Osteoblast (primary cell): ENCODE data around the gene PTPRN2. TPM values are rescaled to one million over a fixed set of nuclear protein-coding genes. Genes with fewer than 3 reads are reported as not detected.
"Not testable (repeated sequence)": the region's sequence is repeated elsewhere in the genome, so short reads cannot be mapped to it uniquely, and the experiment has no call there.

Experiments used
- DNase-seq: peaks from one replicate; pipeline ENCODE4 v3.0.0; 2011; ENCODE audit warnings: low spot score, mixed read lengths; ENCODE audit not compliant: insufficient read length; ENCODE audit errors: missing footprints
- H2AFZ ChIP-seq: 2 replicates; pipeline ENCODE4 v1.6.0; 2011; ENCODE audit warnings: mild to moderate bottlenecking, low read length
- H3K27ac ChIP-seq: 2 replicates; pipeline ENCODE4 v1.5.1; 2011; ENCODE audit warnings: mild to moderate bottlenecking, low read depth, low read length, moderate library complexity
- H3K27me3 ChIP-seq: 2 replicates; pipeline ENCODE4 v1.6.0; 2012; ENCODE audit warnings: mild to moderate bottlenecking, control low read depth, inconsistent platforms, low read length, moderate library complexity; ENCODE audit not compliant: insufficient read depth
- H3K36me3 ChIP-seq: 2 replicates; pipeline ENCODE4 v1.5.1; 2011; ENCODE audit warnings: mild to moderate bottlenecking, low read length, control low read depth, moderate library complexity; ENCODE audit not compliant: insufficient read depth
- H3K4me1 ChIP-seq: 2 replicates; pipeline ENCODE4 v1.5.1; 2011; ENCODE audit warnings: mild to moderate bottlenecking, low read length, control low read depth, moderate library complexity; ENCODE audit not compliant: insufficient read depth
- H3K4me2 ChIP-seq: 2 replicates; pipeline ENCODE4 v1.6.0; 2011; ENCODE audit warnings: mild to moderate bottlenecking, low read length; ENCODE audit not compliant: insufficient read depth
- H3K4me3 ChIP-seq: fragments of 200-600 bp; sonication (generic); 3 replicates; pipeline ENCODE4 v1.5.1; 2012; ENCODE audit warnings: mild to moderate bottlenecking, low read length, inconsistent platforms; ENCODE audit not compliant: insufficient read depth
- H3K79me2 ChIP-seq: 2 replicates; pipeline ENCODE4 v1.6.0; 2012; ENCODE audit warnings: mild to moderate bottlenecking, low read length, control low read depth, inconsistent platforms; ENCODE audit not compliant: insufficient read depth
- H3K9me3 ChIP-seq: 2 replicates; pipeline ENCODE4 v1.5.1; 2011; ENCODE audit warnings: low read depth, low read length, control low read depth
- H4K20me1 ChIP-seq: 2 replicates; pipeline ENCODE4 v1.6.0; 2012; ENCODE audit warnings: mild to moderate bottlenecking, low read length, control low read depth; ENCODE audit not compliant: insufficient read depth
- total RNA-seq: library from RNA; depleted of rRNA; stranded (reverse); fragments of >200 nt; gene quantifications from 2 replicates; pipeline ENCODE4 v1.2.3, GENCODE V29; 2012
- TF ChIP-seq, protein P1 (sequence below): IDR thresholded peaks from 2 replicates; pipeline ENCODE4 v1.5.1; 2011; ENCODE audit warnings: mild to moderate bottlenecking, low read depth, low read length, moderate library complexity; ENCODE audit errors: extremely low read depth

The PTPRN2 gene
- total RNA-seq, 1 donor, result 0.36 TPM

DNA sequence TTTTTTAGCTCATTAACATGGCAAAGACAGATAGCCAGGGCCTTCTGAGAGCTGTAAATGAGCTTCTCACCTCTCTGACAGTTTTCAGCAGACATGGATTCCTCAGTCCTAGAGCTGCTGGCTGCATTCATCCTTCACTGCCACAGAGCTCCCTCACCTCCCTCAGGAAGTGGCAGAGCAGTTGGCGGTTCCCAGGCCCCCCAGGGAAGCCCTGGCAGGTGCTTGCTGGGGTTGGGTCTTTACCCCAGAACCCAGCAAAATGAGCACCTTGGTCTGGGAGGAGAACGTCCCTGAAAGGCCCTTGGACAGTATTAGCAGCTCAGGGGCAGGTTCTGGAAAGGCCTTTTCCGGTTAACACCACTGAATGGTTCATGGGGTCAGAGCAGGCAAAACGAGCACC, 288.0 kb downstream of the PTPRN2 start:
- H3K36me3 ChIP-seq, result no peaks in the 10 kb centered on the region
- peak; percentile 45 for DNase-seq
- no peaks in the 10 kb centered on the region for H3K27me3 ChIP-seq
- no peak overlapping the region for H2AFZ ChIP-seq
- H3K9me3 ChIP-seq, result no peaks in the 10 kb centered on the region
- H3K4me2 ChIP-seq, result no peak overlapping the region
- TF ChIP-seq, protein P1, sequence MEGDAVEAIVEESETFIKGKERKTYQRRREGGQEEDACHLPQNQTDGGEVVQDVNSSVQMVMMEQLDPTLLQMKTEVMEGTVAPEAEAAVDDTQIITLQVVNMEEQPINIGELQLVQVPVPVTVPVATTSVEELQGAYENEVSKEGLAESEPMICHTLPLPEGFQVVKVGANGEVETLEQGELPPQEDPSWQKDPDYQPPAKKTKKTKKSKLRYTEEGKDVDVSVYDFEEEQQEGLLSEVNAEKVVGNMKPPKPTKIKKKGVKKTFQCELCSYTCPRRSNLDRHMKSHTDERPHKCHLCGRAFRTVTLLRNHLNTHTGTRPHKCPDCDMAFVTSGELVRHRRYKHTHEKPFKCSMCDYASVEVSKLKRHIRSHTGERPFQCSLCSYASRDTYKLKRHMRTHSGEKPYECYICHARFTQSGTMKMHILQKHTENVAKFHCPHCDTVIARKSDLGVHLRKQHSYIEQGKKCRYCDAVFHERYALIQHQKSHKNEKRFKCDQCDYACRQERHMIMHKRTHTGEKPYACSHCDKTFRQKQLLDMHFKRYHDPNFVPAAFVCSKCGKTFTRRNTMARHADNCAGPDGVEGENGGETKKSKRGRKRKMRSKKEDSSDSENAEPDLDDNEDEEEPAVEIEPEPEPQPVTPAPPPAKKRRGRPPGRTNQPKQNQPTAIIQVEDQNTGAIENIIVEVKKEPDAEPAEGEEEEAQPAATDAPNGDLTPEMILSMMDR, result no peak
- H3K27ac ChIP-seq, result no peak overlapping the region
- no peak overlapping the region for H3K4me3 ChIP-seq
- no peaks in the 10 kb centered on the region for H3K79me2 ChIP-seq
- no peaks in the 10 kb centered on the region for H3K4me1 ChIP-seq
- no peaks in the 10 kb centered on the region for H4K20me1 ChIP-seq

DNA sequence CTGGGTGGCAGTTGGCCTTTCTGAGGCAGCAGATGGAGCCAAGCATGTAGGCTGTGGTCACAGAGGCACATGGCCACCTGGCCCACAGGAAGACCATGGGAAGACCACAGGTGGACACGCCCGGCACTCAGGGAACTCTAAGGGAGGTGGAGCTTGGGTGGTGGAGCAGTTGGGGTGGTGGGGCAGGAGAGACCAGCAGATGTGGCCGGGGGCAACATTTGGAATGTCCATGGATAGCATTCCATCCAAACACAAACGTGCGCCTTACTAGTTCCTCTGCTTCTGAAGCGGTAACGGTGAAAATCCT, 290.9 kb downstream of the PTPRN2 start:
- Histone ChIP-seq H3K36me3 (no peaks in the 10 kb centered on the region), H3K27me3 (no peaks in the 10 kb centered on the region), H3K79me2 (no peaks in the 10 kb centered on the region), H3K4me2 (no peak overlapping the region), H3K9me3 (no peaks in the 10 kb centered on the region), H3K4me1 (no peaks in the 10 kb centered on the region), H2AFZ (no peak overlapping the region), H3K4me3 (no peak overlapping the region), H4K20me1 (no peaks in the 10 kb centered on the region), H3K27ac (no peak overlapping the region)
- TF ChIP-seq, protein P1, result no peak
- no peak for DNase-seq

DNA sequence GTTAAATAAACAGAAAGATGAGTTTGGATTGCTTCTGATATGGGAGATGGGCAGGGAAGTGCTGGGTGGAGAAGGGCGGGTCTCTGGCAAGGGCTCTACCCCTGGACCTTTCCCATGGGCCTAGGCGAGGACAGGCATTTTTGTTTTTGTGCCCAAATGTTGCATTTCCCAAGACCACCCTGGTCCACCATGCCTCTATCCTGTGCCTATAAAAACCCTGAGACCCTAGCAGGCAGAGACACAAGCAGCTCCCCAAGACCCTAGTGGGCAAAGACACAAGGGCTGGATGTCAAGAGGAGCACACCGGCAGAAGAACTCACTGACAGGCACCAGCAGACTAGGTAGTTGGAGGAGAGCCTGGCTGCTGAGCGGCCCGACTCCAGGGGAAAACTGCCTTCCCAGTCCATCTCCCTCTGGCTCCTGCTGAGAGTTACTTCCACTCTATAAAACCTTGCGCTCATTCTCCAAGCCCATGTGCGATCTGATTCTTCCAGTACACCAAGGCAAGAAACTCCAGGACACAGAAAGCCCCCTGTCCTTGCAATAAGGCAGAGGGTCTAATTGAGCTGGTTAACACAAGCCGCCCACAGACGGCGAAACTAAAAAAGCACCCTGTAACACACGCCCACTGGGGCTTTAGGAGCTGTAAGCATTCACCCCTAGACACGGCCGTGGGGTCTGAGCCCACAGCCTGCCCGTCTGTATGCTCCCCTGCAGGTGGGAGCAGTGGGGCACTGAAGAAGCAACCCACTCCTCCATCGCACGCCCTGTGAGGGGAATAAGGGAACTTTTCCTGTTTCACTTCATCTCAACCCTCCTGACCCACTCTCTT, 291.4 kb downstream of the PTPRN2 start:
- DNase-seq, result peak; percentile 56
- Histone ChIP-seq H3K9me3 (no peaks in the 10 kb centered on the region), H3K4me3 (no peak overlapping the region), H4K20me1 (no peaks in the 10 kb centered on the region), H3K36me3 (no peaks in the 10 kb centered on the region), H3K4me1 (no peaks in the 10 kb centered on the region), H3K27me3 (no peaks in the 10 kb centered on the region), H2AFZ (no peak overlapping the region), H3K79me2 (no peaks in the 10 kb centered on the region), H3K4me2 (no peak overlapping the region), H3K27ac (no peak overlapping the region)
- TF ChIP-seq, protein P1, result no peak

DNA sequence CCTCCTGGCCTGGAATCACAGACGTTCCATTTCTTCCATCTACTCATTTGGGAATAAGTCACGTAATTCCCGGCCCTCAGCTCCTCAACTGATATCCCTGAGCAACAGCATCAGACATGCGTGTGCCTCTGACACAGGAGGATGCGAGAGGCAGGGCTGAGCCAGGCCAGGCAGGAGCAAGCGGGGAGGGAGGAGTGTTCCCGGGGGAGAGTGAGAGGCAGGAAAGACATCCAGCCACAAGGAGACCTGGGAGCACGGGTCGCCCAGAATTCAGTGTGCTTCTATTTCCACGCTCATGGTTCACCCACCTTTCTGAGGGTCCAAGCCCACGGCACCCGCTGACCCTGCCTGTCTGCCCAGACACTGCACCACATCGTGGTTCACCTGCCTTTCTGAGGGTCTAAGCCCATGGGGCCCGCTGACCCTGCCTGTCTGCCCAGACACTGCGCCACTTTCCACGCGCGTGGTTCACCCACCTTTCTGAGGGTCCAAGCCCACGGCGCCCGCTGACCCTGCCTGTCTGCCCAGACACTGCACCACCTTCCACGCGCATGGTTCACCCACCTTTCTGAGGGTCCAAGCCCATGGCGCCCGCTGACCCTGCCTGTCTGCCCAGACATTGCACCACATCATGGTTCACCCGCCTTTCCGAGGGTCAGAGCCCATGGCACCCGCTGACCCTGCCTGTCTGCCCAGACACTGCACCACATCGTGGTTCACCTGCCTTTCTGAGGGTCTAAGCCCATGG, 293.0 kb downstream of the PTPRN2 start:
- not testable (repeated sequence) for H3K27me3 ChIP-seq, H3K4me3 ChIP-seq, H2AFZ ChIP-seq, H3K79me2 ChIP-seq, H3K9me3 ChIP-seq, H4K20me1 ChIP-seq, DNase-seq, H3K27ac ChIP-seq, H3K36me3 ChIP-seq, H3K4me2 ChIP-seq, H3K4me1 ChIP-seq
